Psoas muscle (tissue), 8 donors: Measurements from ENCODE around the gene NCAM1. TPM values are rescaled to one million over a fixed set of nuclear protein-coding genes. Genes with fewer than 3 reads are reported as not detected.
"Not testable (repeated sequence)": the region's sequence is repeated elsewhere in the genome, so short reads cannot be mapped to it uniquely, and the experiment has no call there.

Experiments used
- ATAC-seq, 4 donors: fragments of 200-7000 bp; cut with Tn5 transposase; one replicate each; pipeline ENCODE4 v1.9.1; 2020; ENCODE audit warnings: moderate library complexity in 3 of 4, mild to moderate bottlenecking in 2 of 4
- DNase-seq, 2 donors: peaks; one replicate each; pipeline ENCODE4 v3.0.0-alpha.2; 2020
- H3K27ac ChIP-seq: fragments of 200-600 bp; one replicate; pipeline ENCODE4 v1.8.0; 2022
- H3K27me3 ChIP-seq, 3 donors: fragments of 200-600 bp in 1 of 3; one replicate each; pipeline versions ENCODE4 v1.6.1 to v1.8.0; 2013 to 2022; ENCODE audit warnings: low read length in 2 of 3, mild to moderate bottlenecking in 2 of 3, moderate library complexity in 1 of 3; ENCODE audit not compliant: insufficient read depth in 3 of 3
- H3K36me3 ChIP-seq, 2 donors: fragments of 200-600 bp in 1 of 2; one replicate each; pipeline versions ENCODE4 v1.6.1 to v1.8.0; 2013 to 2022; ENCODE audit warnings: low read depth in 1 of 2, mild to moderate bottlenecking in 1 of 2, moderate library complexity in 1 of 2; ENCODE audit not compliant: insufficient read depth in 1 of 2
- H3K4me1 ChIP-seq: fragments of 200-600 bp; one replicate; pipeline ENCODE4 v1.8.0; 2022
- H3K4me3 ChIP-seq: fragments of 200-600 bp; one replicate; pipeline ENCODE4 v1.8.0; 2022; ENCODE audit warnings: mild to moderate bottlenecking
- H3K9me3 ChIP-seq: fragments of 200-600 bp; one replicate; pipeline ENCODE4 v1.8.0; 2022
- WGBS, 3 donors: extraction: QIAGEN DNeasy Blood & Tissue Kit; methylation state at CpG; one replicate each; pipeline versions ENCODE4 v1.1.6 to v1.1.7; 2013; 5-methylcytosine and 5-hydroxymethylcytosine counted together
- intact Hi-C, 2 donors: fragments of 100-400 bp; cut with DNase I; formaldehyde crosslinking; loops; one replicate each; pipeline versions ENCODE4 v1.11.0 to v1.14.2; 2022
- polyA plus RNA-seq, 3 donors: library from polyadenylated mRNA; stranded (reverse); fragments of 200-250 nt; gene quantifications; one replicate each; pipeline ENCODE4 v1.2.3, GENCODE V29; 2013
- total RNA-seq, 4 donors: library from RNA; stranded (reverse); fragmentation: NEBNext Ultra II Directional in 2 of 4; extraction: Animal tissue kit (Norgen Biotek cat#: 25700) in 2 of 4; gene quantifications; one replicate each; pipeline versions ENCODE4 v1.2.1 to v1.2.4, GENCODE V29; 2021 to 2023
- TF ChIP-seq, protein P1 (sequence below): fragments of 200-600 bp; IDR thresholded peaks from one replicate; pipeline ENCODE4 v1.8.0; 2022; ENCODE audit warnings: antibody characterized with exemption
- donor health status: healthy with polysubstance abuse.
- donor health status: DM: no; HTN: no; CAD: no; lungs with moderate emphysema.
- donor health status: Bipolar disorder and iron deficiency.
- donor health status: healthy.
- donor health status: DM: yes; HTN: yes; CAD: no.
- donor health status: DM: no; HTN: no; CAD: no.
- donor health status: DM: no; HTN: no; CAD: no.
- donor health status: DM: yes; HTN: yes; CAD: no.

Gene NCAM1
- total and polyA plus RNA-seq, 7 donors, result 1.3 to 50.3 (median 3.0) TPM

DNA sequence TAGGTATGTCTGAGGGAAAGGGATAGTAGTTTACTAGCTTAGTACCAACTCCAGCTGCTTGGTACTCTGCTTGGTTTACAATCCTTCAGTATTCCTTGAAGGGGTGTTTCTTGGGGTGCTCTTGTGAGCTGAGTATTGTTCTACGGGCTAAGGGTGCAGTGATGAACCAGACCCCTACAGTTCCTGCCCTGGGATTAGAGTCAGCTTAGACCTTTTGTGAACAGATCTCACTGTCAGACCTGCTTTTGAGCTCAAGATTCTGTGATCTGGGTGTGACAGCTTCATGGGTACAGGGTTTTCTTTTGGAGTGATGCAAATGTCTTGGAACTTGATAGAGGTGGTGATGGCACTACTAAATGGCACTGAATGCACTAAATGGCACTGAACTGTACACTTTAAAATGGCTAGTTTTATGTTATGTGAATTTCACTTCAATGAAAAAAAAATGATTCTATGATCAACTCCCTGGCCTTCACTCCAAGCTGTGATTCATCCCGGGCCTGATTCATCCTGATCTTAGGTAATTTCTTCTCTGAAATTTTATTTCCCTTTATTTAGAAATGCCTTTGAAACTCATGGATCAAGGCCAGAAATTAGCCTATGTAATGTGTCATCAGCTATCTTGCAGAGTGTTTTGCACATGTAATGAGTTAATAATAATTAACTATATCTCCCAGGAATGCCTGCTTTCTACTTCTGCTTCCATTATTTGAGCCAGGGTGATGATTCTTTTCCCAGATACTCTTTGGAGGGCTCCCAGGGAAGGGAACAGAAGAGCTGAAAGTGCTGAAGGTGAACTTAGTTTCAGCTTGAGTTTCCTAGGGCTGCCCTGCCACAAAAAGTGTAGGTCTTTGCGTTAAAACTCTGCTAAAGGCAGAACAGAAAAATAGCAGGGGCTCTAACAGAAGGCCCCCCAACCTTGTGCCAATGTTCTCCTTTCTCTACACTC, 87.9 kb downstream of the NCAM1 start:
- no peaks in the 10 kb centered on the region for H3K27me3 ChIP-seq
- DNase-seq (no peak), ATAC-seq (no peak)
- intact Hi-C loops, result no loop called here
- TF ChIP-seq, protein P1, sequence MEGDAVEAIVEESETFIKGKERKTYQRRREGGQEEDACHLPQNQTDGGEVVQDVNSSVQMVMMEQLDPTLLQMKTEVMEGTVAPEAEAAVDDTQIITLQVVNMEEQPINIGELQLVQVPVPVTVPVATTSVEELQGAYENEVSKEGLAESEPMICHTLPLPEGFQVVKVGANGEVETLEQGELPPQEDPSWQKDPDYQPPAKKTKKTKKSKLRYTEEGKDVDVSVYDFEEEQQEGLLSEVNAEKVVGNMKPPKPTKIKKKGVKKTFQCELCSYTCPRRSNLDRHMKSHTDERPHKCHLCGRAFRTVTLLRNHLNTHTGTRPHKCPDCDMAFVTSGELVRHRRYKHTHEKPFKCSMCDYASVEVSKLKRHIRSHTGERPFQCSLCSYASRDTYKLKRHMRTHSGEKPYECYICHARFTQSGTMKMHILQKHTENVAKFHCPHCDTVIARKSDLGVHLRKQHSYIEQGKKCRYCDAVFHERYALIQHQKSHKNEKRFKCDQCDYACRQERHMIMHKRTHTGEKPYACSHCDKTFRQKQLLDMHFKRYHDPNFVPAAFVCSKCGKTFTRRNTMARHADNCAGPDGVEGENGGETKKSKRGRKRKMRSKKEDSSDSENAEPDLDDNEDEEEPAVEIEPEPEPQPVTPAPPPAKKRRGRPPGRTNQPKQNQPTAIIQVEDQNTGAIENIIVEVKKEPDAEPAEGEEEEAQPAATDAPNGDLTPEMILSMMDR, result no peak
- H3K27ac ChIP-seq, result no peak overlapping the region
- H3K4me1 ChIP-seq, result no peaks in the 10 kb centered on the region
- WGBS, 3 donors, result 85 to 95% (median 92%) methylated on average over 3 of the region's 3 CpGs
- H3K4me3 ChIP-seq, result no peak overlapping the region
- no peaks in the 10 kb centered on the region for H3K36me3 ChIP-seq
- no peaks in the 10 kb centered on the region for H3K9me3 ChIP-seq

DNA sequence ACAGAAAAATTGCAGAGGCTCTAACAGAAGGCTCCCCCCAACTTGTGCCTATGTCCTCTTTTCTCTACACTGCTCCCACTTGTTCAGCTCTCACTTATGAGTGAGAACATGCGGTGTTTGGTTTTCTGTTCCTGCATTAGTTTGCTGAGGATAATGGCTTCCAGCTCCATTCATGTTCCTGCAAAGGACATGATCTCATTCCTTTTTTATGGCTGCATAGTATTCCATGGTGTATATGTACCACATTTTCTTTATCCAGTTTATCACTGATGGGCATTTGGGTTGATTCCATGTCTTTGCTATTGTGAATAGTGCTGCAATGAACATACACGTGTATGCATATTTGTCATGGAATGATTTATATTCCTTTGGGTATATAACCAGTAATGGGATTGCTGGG, 91.8 kb downstream of the NCAM1 start:
- H3K27me3 ChIP-seq, H3K36me3 ChIP-seq, H3K9me3 ChIP-seq, intact Hi-C loops, H3K27ac ChIP-seq, H3K4me1 ChIP-seq, H3K4me3 ChIP-seq, DNase-seq, ATAC-seq: not testable (repeated sequence)
- 86 to 97% (median 96%) methylated on average over 2 of the region's 2 CpGs for WGBS, 3 donors

DNA sequence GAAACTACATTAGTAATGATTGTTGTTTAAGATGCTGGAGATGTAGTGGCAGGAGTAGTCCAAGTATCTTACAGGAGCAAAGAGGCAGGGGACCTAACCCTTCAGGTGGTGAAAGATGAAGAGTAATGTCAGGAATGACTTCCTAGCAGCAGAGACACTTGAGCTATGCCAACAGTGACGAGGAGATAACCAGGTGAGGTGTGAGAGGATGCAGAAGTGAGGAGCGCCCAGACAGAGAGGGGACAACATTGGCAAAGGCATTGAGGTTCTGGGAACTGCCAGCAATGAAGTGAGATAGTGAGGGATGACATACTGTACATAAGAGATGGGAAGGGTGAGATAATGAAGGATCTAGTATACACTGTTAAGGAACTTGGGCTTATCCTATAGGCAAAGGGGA, 95.8 kb downstream of the NCAM1 start:
- intact Hi-C loops, result no loop called here
- 80 to 92% (median 89%) methylated on average over 2 of the region's 2 CpGs for WGBS, 3 donors
- TF ChIP-seq, protein P1, result no peak
- Histone ChIP-seq H3K27ac (no peak overlapping the region), H3K36me3 (no peaks in the 10 kb centered on the region), H3K4me3 (no peak overlapping the region), H3K9me3 (no peaks in the 10 kb centered on the region), H3K4me1 (no peaks in the 10 kb centered on the region), H3K27me3 (no peaks in the 10 kb centered on the region)
- no peak for ATAC-seq
- no peak for DNase-seq

DNA sequence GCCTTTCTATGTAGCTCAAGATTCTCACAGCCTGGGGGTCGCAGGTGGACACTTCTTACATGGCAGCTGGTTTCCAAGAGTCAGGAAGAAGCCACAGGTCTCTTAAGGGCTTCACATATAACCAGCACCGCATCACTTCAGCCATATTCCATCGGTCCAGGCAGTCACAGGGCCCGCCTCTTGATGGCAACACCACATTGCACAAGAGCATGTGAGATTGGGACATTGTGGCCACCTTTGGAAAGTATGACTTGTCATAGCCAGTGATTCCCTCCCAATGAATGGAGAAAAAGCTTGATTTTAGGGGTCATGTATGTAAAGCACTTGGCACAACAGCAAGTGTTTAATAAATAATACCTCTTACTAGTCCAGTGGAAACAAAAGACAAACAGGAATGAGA, 98.3 kb downstream of the NCAM1 start:
- Histone ChIP-seq H3K27me3 (no peaks in the 10 kb centered on the region), H3K9me3 (no peaks in the 10 kb centered on the region), H3K36me3 (no peaks in the 10 kb centered on the region), H3K4me1 (no peaks in the 10 kb centered on the region), H3K27ac (no peak overlapping the region), H3K4me3 (no peak overlapping the region)
- intact Hi-C loops, result no loop called here
- TF ChIP-seq, protein P1, result no peak
- peak in 1 of 4 donors; percentile 68 for ATAC-seq
- WGBS, 3 donors, result 73 to 84% (median 78%) methylated on average over 4 of the region's 4 CpGs
- no peak for DNase-seq

DNA sequence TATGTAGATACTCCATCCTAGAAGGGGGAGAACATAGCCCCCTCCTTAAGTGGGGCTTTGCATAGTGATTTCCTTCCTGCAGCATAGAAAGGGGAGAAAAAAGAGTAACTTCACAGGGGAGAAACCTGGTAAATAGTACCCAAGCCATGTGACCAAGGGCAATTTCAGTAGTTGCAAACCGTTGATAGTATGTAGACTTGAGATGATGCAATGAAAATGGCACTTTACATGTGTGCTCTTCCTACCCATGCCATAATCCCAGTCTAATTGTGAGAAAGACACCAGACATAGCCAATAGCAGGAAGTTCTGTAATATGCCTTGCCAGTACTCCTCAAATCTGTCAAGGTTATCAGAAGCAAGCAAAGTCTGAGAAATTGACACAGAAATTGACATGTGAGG, 104.1 kb downstream of the NCAM1 start:
- Histone ChIP-seq H3K36me3 (no peaks in the 10 kb centered on the region), H3K27me3 (no peaks in the 10 kb centered on the region), H3K4me3 (no peak overlapping the region), H3K27ac (no peak overlapping the region), H3K9me3 (no peaks in the 10 kb centered on the region), H3K4me1 (no peaks in the 10 kb centered on the region)
- TF ChIP-seq, protein P1, result no peak
- intact Hi-C loops, result no loop called here
- ATAC-seq, result no peak
- 59 to 68% (median 65%) methylated on average over 1 of the region's 1 CpG for WGBS, 3 donors
- DNase-seq, result no peak
